ENCODE data around the gene TRIO.
A peak's percentile ranks its signal among the peaks of the same experiment; 100 is the strongest.
"Not testable (repeated sequence)": the region's sequence is repeated elsewhere in the genome, so short reads cannot be mapped to it uniquely, and the experiment has no call there.

Gene TRIO

DNA sequence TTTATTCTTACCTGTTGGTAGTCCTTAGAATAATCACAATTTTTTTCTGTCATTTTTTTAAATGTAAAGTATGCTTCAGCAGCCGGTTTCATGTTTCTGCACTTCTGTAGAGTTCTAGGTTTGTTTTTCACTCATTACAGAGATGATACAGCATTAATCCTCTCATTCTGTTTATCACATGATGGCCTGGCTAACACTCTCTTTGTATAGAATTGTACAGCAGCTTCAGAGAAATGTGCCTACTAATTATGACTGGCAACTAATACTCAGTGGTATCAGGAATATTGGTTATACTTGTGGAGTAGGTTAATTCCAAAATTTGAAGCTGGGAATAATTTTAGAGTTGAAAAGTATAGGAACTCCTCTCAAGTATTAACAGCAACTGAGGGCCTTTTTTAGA is 245.6 kb downstream of the TRIO start:
- H3K4me3 ChIP-seq (ENCODE audit: low read depth, low read length), result no peak overlapping the region
- DNase-seq (ENCODE audit: low read depth), result no peak
- TF ChIP-seq, protein P1, sequence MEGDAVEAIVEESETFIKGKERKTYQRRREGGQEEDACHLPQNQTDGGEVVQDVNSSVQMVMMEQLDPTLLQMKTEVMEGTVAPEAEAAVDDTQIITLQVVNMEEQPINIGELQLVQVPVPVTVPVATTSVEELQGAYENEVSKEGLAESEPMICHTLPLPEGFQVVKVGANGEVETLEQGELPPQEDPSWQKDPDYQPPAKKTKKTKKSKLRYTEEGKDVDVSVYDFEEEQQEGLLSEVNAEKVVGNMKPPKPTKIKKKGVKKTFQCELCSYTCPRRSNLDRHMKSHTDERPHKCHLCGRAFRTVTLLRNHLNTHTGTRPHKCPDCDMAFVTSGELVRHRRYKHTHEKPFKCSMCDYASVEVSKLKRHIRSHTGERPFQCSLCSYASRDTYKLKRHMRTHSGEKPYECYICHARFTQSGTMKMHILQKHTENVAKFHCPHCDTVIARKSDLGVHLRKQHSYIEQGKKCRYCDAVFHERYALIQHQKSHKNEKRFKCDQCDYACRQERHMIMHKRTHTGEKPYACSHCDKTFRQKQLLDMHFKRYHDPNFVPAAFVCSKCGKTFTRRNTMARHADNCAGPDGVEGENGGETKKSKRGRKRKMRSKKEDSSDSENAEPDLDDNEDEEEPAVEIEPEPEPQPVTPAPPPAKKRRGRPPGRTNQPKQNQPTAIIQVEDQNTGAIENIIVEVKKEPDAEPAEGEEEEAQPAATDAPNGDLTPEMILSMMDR (conservative IDR thresholded peaks at IDR 0.05; ENCODE audit: low read depth, low read length), result no peak

DNA sequence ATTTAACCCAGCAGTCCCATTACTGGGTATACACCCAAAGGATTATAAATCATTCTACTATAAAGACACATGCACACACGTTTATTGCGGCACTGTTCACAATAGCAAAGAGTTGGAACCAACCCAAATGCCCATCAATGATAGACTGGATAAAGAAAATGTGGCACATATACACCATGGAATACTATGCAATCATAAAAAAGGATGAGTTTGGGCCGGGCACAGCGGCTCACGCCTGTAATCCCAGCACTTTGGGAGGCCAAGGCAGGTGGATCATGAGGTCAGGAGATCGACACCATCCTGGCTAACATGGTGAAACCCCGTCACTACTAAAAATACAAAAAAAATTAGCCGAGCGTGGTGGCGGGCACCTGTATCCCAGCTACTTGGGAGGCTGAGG is 249.4 kb downstream of the TRIO start:
- H3K4me3 ChIP-seq (ENCODE audit: low read depth, low read length); DNase-seq (ENCODE audit: low read depth): not testable (repeated sequence)

DNA sequence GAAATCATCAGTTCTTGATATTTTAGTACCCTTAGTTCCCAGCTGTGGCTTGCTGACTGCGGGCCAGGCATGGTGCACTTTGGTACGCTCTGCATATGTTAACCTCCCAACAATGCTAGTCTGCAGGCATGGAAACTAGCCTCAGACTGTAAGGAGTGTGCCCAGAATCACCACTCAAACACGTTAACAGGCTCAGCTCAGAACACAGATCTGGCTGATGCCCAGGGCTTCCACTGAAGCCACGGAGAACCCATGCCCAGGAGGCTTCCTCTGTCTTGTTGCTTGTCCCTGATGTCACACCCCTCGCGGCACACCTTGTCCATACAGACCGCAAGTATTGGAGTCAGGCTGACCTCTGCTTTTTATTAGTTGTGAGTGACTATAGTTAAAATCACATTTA is 251.2 kb downstream of the TRIO start:
- no peak for DNase-seq (ENCODE audit: low read depth)
- no peak overlapping the region for H3K4me3 ChIP-seq (ENCODE audit: low read depth, low read length)
- TF ChIP-seq, protein P1 (conservative IDR thresholded peaks at IDR 0.05; ENCODE audit: low read depth, low read length), result no peak

DNA sequence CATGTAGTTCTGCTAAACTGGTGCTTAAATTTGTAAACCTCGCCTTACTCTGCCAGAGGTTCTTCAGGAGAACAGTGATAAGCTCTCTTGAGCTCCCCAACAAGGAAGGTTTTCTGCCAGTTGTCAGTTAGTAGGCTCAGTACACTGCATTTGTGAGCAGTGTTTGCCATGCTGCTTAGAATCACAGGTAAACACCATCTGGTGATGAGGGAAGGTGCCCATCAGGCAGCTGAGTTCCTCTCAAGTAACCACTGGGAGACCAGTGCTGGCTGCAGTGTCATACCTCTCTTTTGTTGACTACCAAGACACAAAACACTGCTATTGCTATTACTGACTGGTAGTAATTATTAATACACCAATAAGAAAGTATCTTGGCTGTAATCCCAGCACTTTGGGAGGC is 252.3 kb downstream of the TRIO start:
- no peak for DNase-seq (ENCODE audit: low read depth)
- TF ChIP-seq, protein P1 (conservative IDR thresholded peaks at IDR 0.05; ENCODE audit: low read depth, low read length), result no peak
- H3K4me3 ChIP-seq (ENCODE audit: low read depth, low read length), result no peak overlapping the region

DNA sequence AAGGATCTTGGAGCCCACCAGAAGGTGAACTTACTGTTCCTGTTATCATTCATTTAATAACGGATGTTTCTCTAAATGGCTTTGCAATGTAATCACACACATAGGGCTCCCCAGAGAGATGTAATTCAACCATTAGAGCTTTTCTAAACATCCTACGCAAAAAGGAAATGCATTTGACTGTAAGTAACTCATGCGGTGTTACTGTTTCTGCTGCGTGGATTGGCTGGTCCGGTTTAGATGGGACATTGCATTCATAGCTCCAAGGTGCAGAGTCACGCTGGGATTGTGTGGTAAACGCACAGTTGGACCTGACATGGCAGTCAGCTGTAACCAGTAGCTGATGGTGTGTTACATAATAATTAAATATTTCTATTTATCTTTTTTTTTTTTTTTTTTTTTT is 252.9 kb downstream of the TRIO start:
- peak; percentile 70 for DNase-seq (ENCODE audit: low read depth)
- TF ChIP-seq, protein P1 (conservative IDR thresholded peaks at IDR 0.05; ENCODE audit: low read depth, low read length), result no peak
- H3K4me3 ChIP-seq (ENCODE audit: low read depth, low read length), result no peak overlapping the region

DNA sequence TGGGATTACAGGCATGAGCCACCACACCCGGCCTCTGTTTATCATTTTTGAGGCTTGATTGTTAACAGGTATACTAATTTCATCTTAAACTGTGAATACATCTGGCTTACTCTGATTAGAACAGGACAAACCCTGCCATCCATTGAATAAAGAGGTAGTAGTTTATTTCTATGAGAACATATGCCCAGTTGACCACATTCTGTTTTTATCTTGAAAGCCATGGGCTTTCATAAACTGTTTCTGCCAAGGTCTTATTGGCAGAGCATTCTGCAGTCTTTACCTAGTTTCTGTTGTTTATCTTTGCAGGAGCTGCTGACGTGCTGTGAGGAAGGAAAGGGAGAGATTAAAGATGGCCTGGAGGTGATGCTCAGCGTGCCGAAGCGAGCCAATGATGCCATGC is 253.6 kb downstream of the TRIO start:
- no peak overlapping the region for H3K4me3 ChIP-seq (ENCODE audit: low read depth, low read length)
- no peak for DNase-seq (ENCODE audit: low read depth)
- TF ChIP-seq, protein P1 (conservative IDR thresholded peaks at IDR 0.05; ENCODE audit: low read depth, low read length), result no peak

DNA sequence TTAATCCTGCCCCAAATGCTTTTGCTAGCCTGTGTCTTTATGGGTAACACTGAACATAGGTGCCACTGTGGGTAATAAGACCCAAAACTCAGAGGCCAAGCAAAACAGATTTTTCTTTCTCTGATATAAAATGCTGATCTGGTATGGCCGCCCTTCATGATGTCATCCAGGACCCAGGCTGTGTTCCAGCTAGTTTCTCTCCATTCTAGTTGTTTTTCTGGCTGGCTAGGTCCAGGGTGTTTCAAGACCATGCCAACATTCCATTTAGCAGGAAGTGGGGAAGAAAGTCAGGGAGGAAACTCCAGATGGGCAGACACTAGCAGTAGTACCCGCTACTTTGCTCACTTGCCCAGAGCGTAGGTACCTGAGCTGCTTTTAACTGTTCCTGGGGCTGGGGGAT is 254.6 kb downstream of the TRIO start:
- TF ChIP-seq, protein P1 (conservative IDR thresholded peaks at IDR 0.05; ENCODE audit: low read depth, low read length), result no peak
- H3K4me3 ChIP-seq (ENCODE audit: low read depth, low read length), result no peak overlapping the region
- DNase-seq (ENCODE audit: low read depth), result peak; percentile 76

Measured in choroid plexus epithelial cell (primary cell).